ENCODE measurements around the gene NASP. TPM values are rescaled to one million over a fixed set of nuclear protein-coding genes. Genes with fewer than 3 reads are reported as not detected.

Gene NASP
- total and polyA plus RNA-seq, 2 donors (not counting 3 experiments of a cell fraction or from before 2014, with no cell fraction given) = 101 to 149 TPM

DNA sequence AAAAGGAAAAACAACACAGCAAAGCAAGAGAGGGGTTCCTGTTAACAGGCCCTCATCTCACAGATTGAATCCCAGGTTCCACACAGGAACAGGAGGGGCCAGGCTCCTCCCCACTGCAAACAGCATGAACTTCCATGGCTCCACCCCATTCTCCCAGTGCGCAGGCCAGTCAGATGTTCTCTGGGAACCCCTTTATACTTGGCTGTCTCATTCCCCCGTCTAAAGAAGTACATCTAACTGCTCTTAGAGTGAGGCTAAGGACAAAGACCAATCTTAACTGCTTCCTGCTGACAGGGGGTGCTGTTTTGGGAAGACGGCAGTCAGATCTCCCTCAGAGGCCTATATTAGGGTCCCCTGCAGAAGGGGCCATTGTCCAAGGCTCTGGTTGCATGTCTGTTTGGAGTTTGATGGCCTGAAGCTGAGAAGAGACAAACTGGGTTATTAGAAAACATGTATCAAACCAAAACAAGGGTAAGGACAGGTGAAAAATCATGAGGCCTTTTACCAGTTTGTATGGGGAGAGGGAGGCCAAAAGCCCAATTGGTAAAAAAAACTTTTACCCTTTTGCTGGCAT lies 10.5 kb upstream of the NASP start:
- FAIRE-seq = no peak
- Histone ChIP-seq H3K79me2 (ENCODE audit: control insufficient read depth, insufficient read depth, low read length) (no peaks in the 10 kb centered on the region), H3K4me1 (ENCODE audit: control insufficient read depth, extremely low read depth, insufficient read depth, low read length) (no peaks in the 10 kb centered on the region), H3K9ac (replicated peaks; ENCODE audit: extremely low read depth, insufficient read depth, low read length) (no peak overlapping the region), H2AFZ (ENCODE audit: low read depth, low read length) (no peak overlapping the region), H4K20me1 (replicated peaks; ENCODE audit: control insufficient read depth, extremely low read depth, insufficient read depth, low read length) (no peaks in the 10 kb centered on the region), H3K27me3 (ENCODE audit: control insufficient read depth in 2 of 2, insufficient read depth in 2 of 2, low read length in 2 of 2) (no peaks in the 10 kb centered on the region), H3K4me3 (replicated peaks in 1 of 3; ENCODE audit: insufficient read depth in 1 of 3, low read depth in 1 of 3, low read length in 3 of 3) (no peak overlapping the region), H3K4me2 (ENCODE audit: insufficient read depth, low read length) (no peak overlapping the region), H3K36me3 (ENCODE audit: control insufficient read depth in 2 of 2, extremely low read depth in 1 of 2, insufficient read depth in 2 of 2, low read length in 2 of 2) (peaks cover 0 to 3% of the 10 kb centered on the region in 2 experiments), H3K27ac (ENCODE audit: insufficient read depth, low read depth, low read length) (no peak overlapping the region), H3K9me1 (replicated peaks; ENCODE audit: control insufficient read depth, extremely low read depth, insufficient read depth, low read length) (no peaks in the 10 kb centered on the region), H3K9me3 (replicated peaks; ENCODE audit: control insufficient read depth, insufficient read depth, low read length) (no peaks in the 10 kb centered on the region)
- TF ChIP-seq POLR2AphosphoS5 (IDR thresholded peaks at IDR 0.05; ENCODE audit: insufficient read depth, low read depth, low read length) (no peak), POLR2A (IDR thresholded peaks at IDR 0.05; ENCODE audit: low read depth, low read length) (no peak), MAX (IDR thresholded peaks at IDR 0.05; ENCODE audit: insufficient read depth, insufficient read length) (no peak), FOS (IDR thresholded peaks at IDR 0.05; ENCODE audit: borderline replicate concordance, insufficient read depth, low read length) (no peak), MYC (IDR thresholded peaks at IDR 0.05; ENCODE audit: low read depth, low read length) (no peak), GATA2 (IDR thresholded peaks at IDR 0.05; ENCODE audit: insufficient read depth, insufficient read length, low read depth, low read length) (no peak), EZH2 (IDR thresholded peaks at IDR 0.05; ENCODE audit: borderline replicate concordance, low read depth, low read length, severe bottlenecking) (no peak), JUN (IDR thresholded peaks at IDR 0.05; ENCODE audit: borderline replicate concordance, insufficient read depth, insufficient read length, low read depth) (no peak)
- TF ChIP-seq, protein P1, sequence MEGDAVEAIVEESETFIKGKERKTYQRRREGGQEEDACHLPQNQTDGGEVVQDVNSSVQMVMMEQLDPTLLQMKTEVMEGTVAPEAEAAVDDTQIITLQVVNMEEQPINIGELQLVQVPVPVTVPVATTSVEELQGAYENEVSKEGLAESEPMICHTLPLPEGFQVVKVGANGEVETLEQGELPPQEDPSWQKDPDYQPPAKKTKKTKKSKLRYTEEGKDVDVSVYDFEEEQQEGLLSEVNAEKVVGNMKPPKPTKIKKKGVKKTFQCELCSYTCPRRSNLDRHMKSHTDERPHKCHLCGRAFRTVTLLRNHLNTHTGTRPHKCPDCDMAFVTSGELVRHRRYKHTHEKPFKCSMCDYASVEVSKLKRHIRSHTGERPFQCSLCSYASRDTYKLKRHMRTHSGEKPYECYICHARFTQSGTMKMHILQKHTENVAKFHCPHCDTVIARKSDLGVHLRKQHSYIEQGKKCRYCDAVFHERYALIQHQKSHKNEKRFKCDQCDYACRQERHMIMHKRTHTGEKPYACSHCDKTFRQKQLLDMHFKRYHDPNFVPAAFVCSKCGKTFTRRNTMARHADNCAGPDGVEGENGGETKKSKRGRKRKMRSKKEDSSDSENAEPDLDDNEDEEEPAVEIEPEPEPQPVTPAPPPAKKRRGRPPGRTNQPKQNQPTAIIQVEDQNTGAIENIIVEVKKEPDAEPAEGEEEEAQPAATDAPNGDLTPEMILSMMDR (IDR thresholded peaks at IDR 0.05; ENCODE audit: extremely low read depth in 1 of 2, insufficient read depth in 1 of 2, low read depth in 1 of 2, low read length in 2 of 2) = no peak
- dilution Hi-C loops (cut with MboI; ENCODE audit: extremely low pct_ligation_motif_present, low sequenced_read_pairs) = no loop called here
- BruUV-seq (replicated peaks) = no TSS peak
- ChIA-PET POLR2A (no interaction called here), CTCF (interaction anchor here (1.0 kb wide), 1 partner anchor 61 kb away, joined by 4 read pairs; no protein-coding TSS in a partner anchor)
- no peak for DNase-seq (ENCODE audit: low read depth, low spot score)
- intact Hi-C loops (cut with micrococcal nuclease) = no loop called here

Measured in endothelial cell of umbilical vein (primary cell).